Mucosa of stomach (tissue), 1 donor: Measurements from ENCODE around the gene B3GLCT.
"Not testable (repeated sequence)": the region's sequence is repeated elsewhere in the genome, so short reads cannot be mapped to it uniquely, and the experiment has no call there.

Experiments
- H3K27me3 ChIP-seq: one replicate; pipeline ENCODE4 v1.7.0; 2013; ENCODE audit warnings: mild to moderate bottlenecking, low read length; ENCODE audit not compliant: control insufficient read depth, insufficient read depth
- H3K36me3 ChIP-seq: one replicate; pipeline ENCODE4 v1.7.0; 2013; ENCODE audit warnings: low read length; ENCODE audit not compliant: control insufficient read depth, insufficient read depth
- H3K4me1 ChIP-seq: one replicate; pipeline ENCODE4 v1.7.0; 2013; ENCODE audit warnings: mild to moderate bottlenecking, low read length; ENCODE audit not compliant: control insufficient read depth, insufficient read depth
- H3K4me3 ChIP-seq: one replicate; pipeline ENCODE4 v1.7.0; 2013; ENCODE audit warnings: low read length
- H3K9ac ChIP-seq: one replicate; pipeline ENCODE4 v1.7.0; 2013; ENCODE audit warnings: mild to moderate bottlenecking, low read length, moderate library complexity
- H3K9me3 ChIP-seq: one replicate; pipeline ENCODE4 v1.7.0; 2013; ENCODE audit warnings: mild to moderate bottlenecking, low read length, moderate library complexity; ENCODE audit not compliant: control insufficient read depth
- donor health status: Pancreatic carcinoma.

B3GLCT gene

GRCh38 chr13:31213651-31214289 is 14.0 kb downstream of the B3GLCT start:
- Histone ChIP-seq H3K9ac (no peak overlapping the region), H3K27me3 (no peaks in the 10 kb centered on the region), H3K4me1 (peaks cover 10% of the 10 kb centered on the region), H3K36me3 (no peaks in the 10 kb centered on the region), H3K4me3 (no peak overlapping the region), H3K9me3 (no peaks in the 10 kb centered on the region)

- Histone ChIP-seq H3K9ac (no peak overlapping the region), H3K4me1 (peaks cover 4% of the 10 kb centered on the region), H3K36me3 (no peaks in the 10 kb centered on the region), H3K9me3 (no peaks in the 10 kb centered on the region), H3K4me3 (no peak overlapping the region), H3K27me3 (no peaks in the 10 kb centered on the region)
Measured at GRCh38 chr13:31214435-31214834, 14.7 kb downstream of the B3GLCT start.

- not testable (repeated sequence) for H3K9me3 ChIP-seq, H3K4me3 ChIP-seq, H3K36me3 ChIP-seq, H3K27me3 ChIP-seq, H3K4me1 ChIP-seq, H3K9ac ChIP-seq
Measured at GRCh38 chr13:31216916-31217315, 17.1 kb downstream of the B3GLCT start.

GRCh38 chr13:31219909-31220598 is 20.3 kb downstream of the B3GLCT start:
- H3K4me3 ChIP-seq = no peak overlapping the region
- H3K9me3 ChIP-seq = no peaks in the 10 kb centered on the region
- H3K9ac ChIP-seq = no peak overlapping the region
- H3K36me3 ChIP-seq = no peaks in the 10 kb centered on the region
- no peaks in the 10 kb centered on the region for H3K4me1 ChIP-seq
- no peaks in the 10 kb centered on the region for H3K27me3 ChIP-seq

GRCh38 chr13:31221057-31221456 is 21.3 kb downstream of the B3GLCT start:
- Histone ChIP-seq H3K9ac (no peak overlapping the region), H3K27me3 (no peaks in the 10 kb centered on the region), H3K9me3 (no peaks in the 10 kb centered on the region), H3K4me1 (no peaks in the 10 kb centered on the region), H3K36me3 (no peaks in the 10 kb centered on the region), H3K4me3 (no peak overlapping the region)

- no peak overlapping the region for H3K9ac ChIP-seq
- H3K9me3 ChIP-seq = no peaks in the 10 kb centered on the region
- H3K4me3 ChIP-seq = no peak overlapping the region
- H3K27me3 ChIP-seq = no peaks in the 10 kb centered on the region
- H3K36me3 ChIP-seq = no peaks in the 10 kb centered on the region
- H3K4me1 ChIP-seq = no peaks in the 10 kb centered on the region
Measured at GRCh38 chr13:31223215-31223614, 23.4 kb downstream of the B3GLCT start.

GRCh38 chr13:31223640-31224039 is 23.9 kb downstream of the B3GLCT start:
- Histone ChIP-seq H3K9me3 (no peaks in the 10 kb centered on the region), H3K4me3 (no peak overlapping the region), H3K9ac (no peak overlapping the region), H3K27me3 (no peaks in the 10 kb centered on the region), H3K4me1 (no peaks in the 10 kb centered on the region), H3K36me3 (no peaks in the 10 kb centered on the region)

GRCh38 chr13:31224174-31224669 is 24.4 kb downstream of the B3GLCT start:
- Histone ChIP-seq H3K9me3 (no peaks in the 10 kb centered on the region), H3K4me1 (no peaks in the 10 kb centered on the region), H3K4me3 (no peak overlapping the region), H3K27me3 (no peaks in the 10 kb centered on the region), H3K9ac (no peak overlapping the region), H3K36me3 (no peaks in the 10 kb centered on the region)

- H3K9ac ChIP-seq = no peak overlapping the region
- H3K36me3 ChIP-seq = no peaks in the 10 kb centered on the region
- H3K9me3 ChIP-seq = no peaks in the 10 kb centered on the region
- H3K4me1 ChIP-seq = no peaks in the 10 kb centered on the region
- H3K4me3 ChIP-seq = no peak overlapping the region
- no peaks in the 10 kb centered on the region for H3K27me3 ChIP-seq
Measured at GRCh38 chr13:31224963-31225559, 25.3 kb downstream of the B3GLCT start.

GRCh38 chr13:31225998-31226675 is 26.4 kb downstream of the B3GLCT start:
- Histone ChIP-seq H3K4me1 (no peaks in the 10 kb centered on the region), H3K27me3 (no peaks in the 10 kb centered on the region), H3K9me3 (no peaks in the 10 kb centered on the region), H3K4me3 (no peak overlapping the region), H3K9ac (no peak overlapping the region), H3K36me3 (no peaks in the 10 kb centered on the region)

GRCh38 chr13:31227063-31227462 is 27.3 kb downstream of the B3GLCT start:
- Histone ChIP-seq H3K4me3 (no peak overlapping the region), H3K9me3 (no peaks in the 10 kb centered on the region), H3K4me1 (no peaks in the 10 kb centered on the region), H3K36me3 (no peaks in the 10 kb centered on the region), H3K9ac (no peak overlapping the region), H3K27me3 (no peaks in the 10 kb centered on the region)

- no peaks in the 10 kb centered on the region for H3K36me3 ChIP-seq
- no peak overlapping the region for H3K9ac ChIP-seq
- no peak overlapping the region for H3K4me3 ChIP-seq
- no peaks in the 10 kb centered on the region for H3K4me1 ChIP-seq
- no peaks in the 10 kb centered on the region for H3K9me3 ChIP-seq
- no peaks in the 10 kb centered on the region for H3K27me3 ChIP-seq
Measured at GRCh38 chr13:31227870-31228269, 28.1 kb downstream of the B3GLCT start.
